Epithelial cell of esophagus (primary cell): Measurements from ENCODE around the gene SEMA4D.

Experiments used
- DNase-seq: peaks from one replicate; pipeline ENCODE4 v3.0.0; 2010; ENCODE audit warnings: low read depth
- H3K4me3 ChIP-seq: 2 replicates; pipeline ENCODE4 v1.5.1; 2011; ENCODE audit warnings: mild to moderate bottlenecking, low read length, control low read depth
- TF ChIP-seq, protein P1 (sequence below): IDR thresholded peaks from 2 replicates; pipeline ENCODE4 v1.5.1; 2011; ENCODE audit warnings: low read depth, mild to moderate bottlenecking, low read length, control low read depth, inconsistent platforms; ENCODE audit not compliant: insufficient read depth; ENCODE audit errors: missing control alignments

The SEMA4D gene

GRCh38 chr9:89458768-89459496 is 39.0 kb downstream of the SEMA4D start:
- DNase-seq = no peak
- H3K4me3 ChIP-seq = no peak overlapping the region
- TF ChIP-seq, protein P1, sequence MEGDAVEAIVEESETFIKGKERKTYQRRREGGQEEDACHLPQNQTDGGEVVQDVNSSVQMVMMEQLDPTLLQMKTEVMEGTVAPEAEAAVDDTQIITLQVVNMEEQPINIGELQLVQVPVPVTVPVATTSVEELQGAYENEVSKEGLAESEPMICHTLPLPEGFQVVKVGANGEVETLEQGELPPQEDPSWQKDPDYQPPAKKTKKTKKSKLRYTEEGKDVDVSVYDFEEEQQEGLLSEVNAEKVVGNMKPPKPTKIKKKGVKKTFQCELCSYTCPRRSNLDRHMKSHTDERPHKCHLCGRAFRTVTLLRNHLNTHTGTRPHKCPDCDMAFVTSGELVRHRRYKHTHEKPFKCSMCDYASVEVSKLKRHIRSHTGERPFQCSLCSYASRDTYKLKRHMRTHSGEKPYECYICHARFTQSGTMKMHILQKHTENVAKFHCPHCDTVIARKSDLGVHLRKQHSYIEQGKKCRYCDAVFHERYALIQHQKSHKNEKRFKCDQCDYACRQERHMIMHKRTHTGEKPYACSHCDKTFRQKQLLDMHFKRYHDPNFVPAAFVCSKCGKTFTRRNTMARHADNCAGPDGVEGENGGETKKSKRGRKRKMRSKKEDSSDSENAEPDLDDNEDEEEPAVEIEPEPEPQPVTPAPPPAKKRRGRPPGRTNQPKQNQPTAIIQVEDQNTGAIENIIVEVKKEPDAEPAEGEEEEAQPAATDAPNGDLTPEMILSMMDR = no peak

GRCh38 chr9:89457376-89457855 is 40.5 kb downstream of the SEMA4D start:
- H3K4me3 ChIP-seq = no peak overlapping the region
- no peak for DNase-seq
- TF ChIP-seq, protein P1 = no peak

GRCh38 chr9:89455356-89455824 is 42.5 kb downstream of the SEMA4D start:
- no peak overlapping the region for H3K4me3 ChIP-seq
- TF ChIP-seq, protein P1 = no peak
- no peak for DNase-seq

- H3K4me3 ChIP-seq = no peak overlapping the region
- TF ChIP-seq, protein P1 = no peak
- no peak for DNase-seq
These were observed 43.2 kb downstream of the SEMA4D start for GRCh38 chr9:89454498-89455355.

DNA sequence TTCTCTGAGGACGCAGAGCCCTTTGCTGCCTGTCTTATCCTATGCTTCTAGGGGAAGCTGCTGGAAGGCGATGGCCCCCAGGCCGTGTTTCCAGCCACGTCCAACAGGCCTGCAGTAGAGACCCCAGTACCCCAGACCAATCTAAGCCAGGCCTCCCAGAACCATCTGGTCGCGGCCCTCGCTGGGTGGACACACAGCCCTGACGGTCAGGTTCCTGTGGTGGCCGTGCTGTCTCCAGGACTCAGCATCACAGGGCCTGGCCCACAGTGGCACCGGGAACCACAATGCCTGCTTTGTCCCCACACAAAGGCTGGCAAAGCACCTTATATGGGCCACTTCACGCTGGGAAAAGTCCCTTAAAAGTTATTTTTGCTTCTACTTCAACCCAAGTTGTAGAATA is 44.5 kb downstream of the SEMA4D start:
- TF ChIP-seq, protein P1 = no peak
- DNase-seq = no peak
- no peak overlapping the region for H3K4me3 ChIP-seq

- TF ChIP-seq, protein P1 = no peak
- no peak overlapping the region for H3K4me3 ChIP-seq
- DNase-seq = no peak
These were observed 45.4 kb downstream of the SEMA4D start for GRCh38 chr9:89452561-89452960.
